ENCODE measurements around the gene POU3F3.

The POU3F3 gene

GRCh38 chr2:104862058-104862941, 8.4 kb downstream of the POU3F3 start:
- no peak for DNase-seq

DNA sequence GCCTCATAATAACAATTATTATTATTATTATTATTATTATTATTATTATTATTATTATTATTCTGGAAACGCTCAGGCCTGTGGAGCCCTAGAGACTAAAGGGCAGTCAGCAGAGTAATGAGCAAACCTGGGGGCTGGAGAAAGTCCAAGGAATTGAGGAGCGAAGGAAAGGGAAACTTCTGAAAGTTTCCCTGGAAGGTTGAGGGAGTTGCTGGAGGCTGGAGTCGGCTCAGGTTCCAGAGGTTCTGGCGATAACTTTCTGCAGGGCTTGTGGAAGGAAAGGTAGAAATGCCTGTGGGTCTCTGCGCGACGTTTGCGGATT, 9.2 kb downstream of the POU3F3 start:
- DNase-seq = no peak

DNA sequence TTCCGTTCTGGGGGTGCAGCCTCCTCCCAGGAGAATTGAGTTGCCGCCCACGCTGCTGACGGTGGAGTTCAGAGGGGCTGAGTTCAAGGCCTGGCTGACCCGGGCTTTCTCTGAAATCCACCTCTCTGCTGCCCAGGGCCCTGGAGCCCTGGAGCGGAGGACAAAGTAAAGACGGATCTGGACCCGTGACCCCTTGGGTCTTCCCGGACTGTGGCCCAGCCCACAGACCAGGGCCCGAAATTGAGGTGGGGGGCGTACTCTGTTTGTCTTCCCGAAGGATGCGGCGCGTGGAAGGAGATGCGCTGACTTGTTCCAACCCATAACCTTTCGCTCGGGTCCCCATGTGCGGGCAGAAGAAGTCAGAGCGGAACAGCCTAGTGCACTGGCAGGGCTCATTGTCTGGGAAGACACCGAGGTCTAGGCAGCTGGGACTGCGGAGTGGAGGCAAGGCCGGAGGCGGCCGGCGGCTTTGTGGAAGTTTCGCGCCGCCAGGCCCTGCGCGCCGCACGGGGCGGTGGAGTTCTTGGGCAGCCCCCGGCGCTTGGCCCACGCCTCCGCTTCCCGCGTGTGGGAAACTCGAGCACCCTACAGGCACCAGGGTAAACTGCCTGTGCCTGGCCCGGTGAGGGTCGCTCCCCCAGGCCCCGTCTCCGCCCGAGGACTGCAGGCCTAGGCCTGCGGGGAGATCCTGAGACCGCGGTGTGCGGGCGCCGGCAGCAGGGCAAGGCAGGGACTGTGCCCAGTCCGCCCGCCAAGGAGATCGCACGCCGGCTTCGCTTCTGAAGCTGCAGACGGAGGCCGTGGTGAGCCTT, 9.8 kb downstream of the POU3F3 start:
- no peak for DNase-seq

DNA sequence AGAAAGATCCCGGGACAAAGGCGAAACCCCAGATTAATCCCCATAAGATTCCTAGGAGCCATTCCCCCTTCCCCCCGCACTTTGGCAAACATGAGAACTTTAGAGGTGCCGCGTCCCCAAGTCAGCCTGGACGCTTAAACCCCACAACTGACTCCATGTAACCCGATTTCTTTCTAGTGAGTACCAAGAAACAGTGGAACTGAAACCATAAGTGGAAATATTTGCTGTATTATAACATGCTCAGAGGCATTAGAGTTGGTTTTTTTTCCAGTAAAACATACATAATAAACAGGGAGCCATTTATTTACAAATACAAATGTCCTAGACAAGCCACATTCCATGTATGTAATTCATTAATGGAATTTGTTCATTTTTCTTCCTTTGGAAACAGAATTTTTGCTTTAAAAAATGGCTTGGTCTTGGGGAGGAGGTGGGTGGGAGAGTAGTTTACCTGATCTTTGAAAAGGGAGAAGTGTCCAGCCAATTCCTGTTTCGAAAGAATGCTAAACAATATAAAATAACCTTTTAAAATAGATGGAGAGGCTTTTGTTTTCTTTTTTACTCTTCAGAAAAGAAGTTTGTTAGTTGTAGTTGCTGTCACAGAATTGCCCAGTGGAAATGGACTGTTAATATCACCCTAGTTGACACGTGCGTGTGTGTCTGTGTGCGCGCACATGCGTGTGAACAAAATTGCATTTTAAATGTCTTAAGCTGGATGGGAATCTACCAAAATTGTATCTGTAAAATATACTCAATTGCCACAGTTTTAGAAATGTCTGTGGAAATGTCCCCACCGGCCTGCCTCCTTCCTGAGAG, 10.6 kb downstream of the POU3F3 start:
- no peak for DNase-seq

DNA sequence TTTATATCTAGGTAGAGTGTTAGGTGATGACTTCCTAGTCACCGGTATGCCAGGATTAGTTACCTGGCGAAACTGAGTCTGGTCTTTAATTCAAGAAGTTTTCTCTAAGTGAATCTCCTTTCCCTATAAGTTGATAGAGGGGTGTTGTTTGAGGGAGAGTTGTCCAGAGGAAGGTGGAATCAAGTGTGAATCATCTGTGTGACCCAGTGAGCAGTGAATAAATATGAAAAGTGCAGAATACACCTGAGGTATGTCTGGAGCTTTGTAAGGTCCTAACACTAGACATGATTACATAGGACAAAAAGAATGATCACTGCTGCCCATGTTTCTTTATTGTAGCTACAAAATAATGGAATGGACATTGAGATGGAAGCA, 11.2 kb downstream of the POU3F3 start:
- no peak for DNase-seq

GRCh38 chr2:104866122-104866864, 12.4 kb downstream of the POU3F3 start:
- DNase-seq = no peak

DNA sequence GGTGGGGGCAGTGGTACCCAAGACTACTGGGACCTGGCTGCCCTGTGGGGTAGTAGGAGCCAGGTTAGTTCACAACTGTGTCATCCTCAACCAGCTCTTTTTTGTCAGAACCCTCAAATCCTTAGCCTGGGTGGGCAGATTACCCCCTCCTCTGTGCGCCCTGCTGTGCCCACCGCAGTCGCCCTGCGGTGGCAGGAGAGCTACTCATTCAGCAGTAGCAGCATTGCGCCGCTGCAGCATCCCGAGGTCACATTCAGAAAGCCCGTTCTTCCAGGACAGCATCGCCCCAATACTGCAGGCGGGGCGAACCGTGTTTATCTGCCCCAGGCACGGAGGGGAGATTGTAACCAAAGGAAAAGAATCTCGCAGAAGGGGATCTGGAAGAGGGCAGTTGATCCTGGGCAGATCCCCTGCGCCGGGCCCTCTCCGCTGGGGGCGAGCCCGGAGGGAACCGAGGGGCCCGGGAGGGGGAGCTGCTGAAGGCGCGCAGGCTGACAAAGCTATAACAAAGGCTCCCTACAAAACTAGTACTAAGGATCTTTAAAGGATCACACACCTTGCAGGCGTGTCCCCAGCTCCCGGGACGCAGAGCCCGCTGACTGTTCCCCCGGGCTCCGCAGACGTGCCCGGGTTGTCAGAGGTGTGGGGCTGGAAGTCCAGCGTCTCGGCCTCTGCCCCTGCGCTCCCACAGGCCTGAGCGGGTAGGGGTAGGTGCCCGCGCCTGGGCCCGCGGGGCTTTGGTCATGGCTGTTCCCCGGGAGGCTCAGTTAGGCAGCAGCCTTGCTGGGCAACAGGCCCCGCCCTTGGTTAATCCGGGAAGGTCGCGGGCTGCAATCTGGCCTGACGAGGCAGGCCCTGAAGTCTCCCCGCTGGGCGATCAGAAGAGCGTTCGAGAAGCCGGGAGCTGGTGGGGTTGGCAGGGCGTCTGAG, 13.2 kb downstream of the POU3F3 start:
- no peak for DNase-seq

DNA sequence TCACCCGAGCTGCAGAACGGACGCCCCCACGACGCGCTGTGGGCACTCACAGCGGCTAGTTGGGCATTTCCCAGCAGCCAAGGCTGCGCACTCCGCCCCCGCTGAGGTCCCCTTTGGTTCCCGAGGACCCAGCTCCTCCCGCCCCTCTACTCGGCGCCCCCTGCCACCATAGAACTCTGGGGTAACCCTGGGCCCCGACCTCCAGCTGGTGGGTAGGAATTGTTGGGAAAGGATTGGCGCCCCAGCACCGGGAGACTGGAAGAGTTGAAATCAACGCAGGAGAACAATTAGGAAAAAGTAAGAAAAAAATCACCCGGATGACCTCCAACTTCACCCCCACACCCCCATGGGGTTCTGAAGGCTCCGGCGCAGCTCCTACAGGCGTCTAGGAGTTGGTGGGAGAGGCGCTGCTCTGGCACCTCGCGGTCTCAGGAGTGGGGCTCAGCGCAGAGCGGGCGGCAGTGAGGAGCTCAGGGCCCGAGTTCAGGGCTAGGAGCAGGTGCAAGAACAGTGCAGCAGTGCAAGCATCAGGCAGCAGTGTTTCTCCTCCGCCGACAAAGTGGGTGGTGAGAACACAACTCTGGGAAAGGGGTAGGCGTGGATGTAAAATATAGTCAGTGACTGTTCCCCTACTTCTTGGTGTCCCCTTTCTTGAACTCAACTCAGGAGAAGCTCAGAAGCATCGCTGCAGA, 14.0 kb downstream of the POU3F3 start:
- no peak for DNase-seq

DNA sequence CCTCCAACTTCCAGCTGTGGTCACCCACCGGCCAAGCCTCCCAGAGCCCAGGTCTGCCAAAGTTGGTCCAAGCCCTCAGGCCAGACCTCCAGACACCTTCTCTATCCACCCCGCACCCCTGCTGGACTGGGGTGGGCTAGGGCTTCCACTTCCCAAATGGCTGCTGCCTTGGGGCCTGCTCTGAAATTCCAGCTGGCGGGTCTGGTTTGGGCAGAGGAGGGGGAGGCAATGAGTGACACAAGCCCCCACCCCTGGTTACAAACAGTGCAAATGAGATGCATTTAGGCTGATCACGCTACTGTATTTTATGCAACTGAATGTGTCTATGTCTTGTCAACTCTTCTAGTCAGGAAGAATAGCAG, 14.6 kb downstream of the POU3F3 start:
- DNase-seq = no peak

DNA sequence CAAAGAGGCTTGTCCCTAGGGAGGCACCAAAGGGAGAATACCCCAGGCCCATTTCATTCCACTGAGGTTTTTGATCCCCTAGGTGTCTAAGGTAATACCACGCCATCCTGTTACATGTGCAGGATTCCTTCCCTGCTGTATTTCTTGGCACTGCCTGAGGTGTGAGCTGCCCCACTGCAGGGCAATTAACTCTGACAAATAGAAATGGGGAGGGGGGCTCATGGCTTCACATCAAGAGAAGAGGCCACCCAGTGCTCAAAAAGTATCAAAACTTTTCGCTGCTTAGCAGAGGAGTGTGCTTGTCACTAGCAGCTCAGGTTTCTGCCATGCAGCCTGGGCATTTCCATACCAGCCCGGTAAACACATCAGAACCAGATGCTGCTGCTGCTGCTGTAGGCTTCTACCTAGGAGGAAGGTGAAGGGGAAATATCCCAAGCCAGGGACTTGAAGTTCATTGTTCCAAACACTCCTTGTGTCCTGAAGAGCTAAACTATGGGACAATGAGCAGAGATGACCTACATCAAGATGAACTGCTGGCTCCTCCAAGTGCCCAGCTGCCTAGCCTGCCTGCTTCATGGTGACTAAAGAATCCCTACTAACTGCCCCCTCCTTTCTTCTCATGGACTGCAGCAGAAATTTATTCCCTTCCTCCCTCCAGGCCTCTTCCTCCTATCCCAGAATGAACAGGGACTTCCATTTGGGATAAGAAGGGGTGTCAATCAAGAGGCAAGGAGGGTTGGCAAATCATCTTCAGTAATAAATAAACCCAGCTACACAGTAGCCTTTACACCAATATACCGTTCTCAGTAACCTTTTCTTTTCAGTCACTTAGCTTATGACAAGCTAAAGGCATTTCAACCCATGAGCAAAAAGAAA, 16.4 kb downstream of the POU3F3 start:
- no peak for DNase-seq

DNA sequence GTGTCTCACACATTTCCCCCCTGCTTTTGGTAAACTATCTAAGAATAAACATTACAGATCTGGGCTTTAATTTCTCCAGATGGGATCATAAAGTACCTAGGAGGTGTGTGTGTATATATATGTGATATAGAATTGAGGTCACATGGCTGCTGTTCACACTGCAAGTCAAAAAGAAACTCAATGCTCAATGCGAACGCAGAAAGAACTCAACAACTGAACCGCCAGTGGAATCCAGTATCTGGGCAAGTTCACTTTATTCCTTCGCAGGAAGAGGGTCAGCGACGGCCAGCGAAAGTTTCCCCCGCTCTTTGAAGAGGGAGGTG, 17.7 kb downstream of the POU3F3 start:
- no peak for DNase-seq

GRCh38 chr2:104871972-104872865, 18.3 kb downstream of the POU3F3 start:
- DNase-seq = no peak

- DNase-seq = peak; percentile 37
Measured at GRCh38 chr2:104872866-104873688, 19.2 kb downstream of the POU3F3 start.

GRCh38 chr2:104873689-104874054, 19.8 kb downstream of the POU3F3 start:
- no peak for DNase-seq

- DNase-seq = no peak
Measured at GRCh38 chr2:104874230-104874629, 20.3 kb downstream of the POU3F3 start.

DNA sequence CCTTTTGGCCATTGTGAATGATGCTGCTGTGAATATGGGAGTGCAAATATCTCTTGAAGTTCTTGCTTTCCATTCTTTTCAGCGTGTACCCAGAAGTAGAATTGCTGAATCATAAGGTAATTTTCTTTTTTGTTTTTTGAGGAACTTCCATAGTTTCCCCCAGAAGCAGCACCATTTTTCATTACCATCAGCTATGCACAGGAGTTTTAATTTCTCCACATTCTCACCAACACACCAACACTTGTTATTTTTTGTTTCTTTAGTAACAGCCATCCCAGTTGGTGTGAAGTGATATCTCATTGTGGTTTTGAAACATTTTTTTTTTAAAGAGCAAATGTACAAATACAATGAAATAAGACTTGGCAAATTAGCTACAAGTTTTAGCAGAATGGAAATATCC, 21.3 kb downstream of the POU3F3 start:
- no peak for DNase-seq

- no peak for DNase-seq
Measured at GRCh38 chr2:104876606-104877570, 23.0 kb downstream of the POU3F3 start.
